Inferior parietal cortex (tissue), 1 donor: ENCODE results near the gene FBXO10.
"Not testable (repeated sequence)": the region's sequence is repeated elsewhere in the genome, so short reads cannot be mapped to it uniquely, and the experiment has no call there.

ENCODE experiments used
- DNase-seq: peaks from one replicate; pipeline ENCODE4 v3.0.0-alpha.2; 2016; ENCODE audit errors: extremely low spot score

FBXO10 gene, protein sequence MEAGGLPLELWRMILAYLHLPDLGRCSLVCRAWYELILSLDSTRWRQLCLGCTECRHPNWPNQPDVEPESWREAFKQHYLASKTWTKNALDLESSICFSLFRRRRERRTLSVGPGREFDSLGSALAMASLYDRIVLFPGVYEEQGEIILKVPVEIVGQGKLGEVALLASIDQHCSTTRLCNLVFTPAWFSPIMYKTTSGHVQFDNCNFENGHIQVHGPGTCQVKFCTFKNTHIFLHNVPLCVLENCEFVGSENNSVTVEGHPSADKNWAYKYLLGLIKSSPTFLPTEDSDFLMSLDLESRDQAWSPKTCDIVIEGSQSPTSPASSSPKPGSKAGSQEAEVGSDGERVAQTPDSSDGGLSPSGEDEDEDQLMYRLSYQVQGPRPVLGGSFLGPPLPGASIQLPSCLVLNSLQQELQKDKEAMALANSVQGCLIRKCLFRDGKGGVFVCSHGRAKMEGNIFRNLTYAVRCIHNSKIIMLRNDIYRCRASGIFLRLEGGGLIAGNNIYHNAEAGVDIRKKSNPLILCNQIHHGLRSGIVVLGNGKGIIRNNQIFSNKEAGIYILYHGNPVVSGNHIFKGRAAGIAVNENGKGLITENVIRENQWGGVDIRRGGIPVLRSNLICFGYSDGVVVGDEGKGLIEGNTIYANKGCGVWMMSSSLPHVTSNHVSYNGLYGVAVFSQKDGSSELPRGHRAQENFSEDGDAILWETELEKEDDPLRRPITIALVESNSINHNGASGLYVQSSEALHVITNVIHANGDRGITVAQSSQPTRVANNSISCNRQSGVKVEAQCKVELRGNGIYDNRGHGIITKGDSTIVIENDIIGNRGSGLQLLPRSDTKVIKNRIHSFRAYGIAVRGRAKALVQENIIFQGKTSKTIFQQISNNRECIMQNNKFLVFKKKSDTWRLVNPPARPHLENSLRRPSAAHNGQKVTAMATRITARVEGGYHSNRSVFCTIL

GRCh38 chr9:37575921-37576721 is at the start of gene FBXO10:
FBXO10 (minus strand) TSS chr9:37576380; CDS start chr9:37541768, 34,612 bp downstream.
- DNase-seq = peak; percentile 58

GRCh38 chr9:37625758-37626147 is 49.6 kb upstream of the FBXO10 start:
- no peak for DNase-seq

DNA sequence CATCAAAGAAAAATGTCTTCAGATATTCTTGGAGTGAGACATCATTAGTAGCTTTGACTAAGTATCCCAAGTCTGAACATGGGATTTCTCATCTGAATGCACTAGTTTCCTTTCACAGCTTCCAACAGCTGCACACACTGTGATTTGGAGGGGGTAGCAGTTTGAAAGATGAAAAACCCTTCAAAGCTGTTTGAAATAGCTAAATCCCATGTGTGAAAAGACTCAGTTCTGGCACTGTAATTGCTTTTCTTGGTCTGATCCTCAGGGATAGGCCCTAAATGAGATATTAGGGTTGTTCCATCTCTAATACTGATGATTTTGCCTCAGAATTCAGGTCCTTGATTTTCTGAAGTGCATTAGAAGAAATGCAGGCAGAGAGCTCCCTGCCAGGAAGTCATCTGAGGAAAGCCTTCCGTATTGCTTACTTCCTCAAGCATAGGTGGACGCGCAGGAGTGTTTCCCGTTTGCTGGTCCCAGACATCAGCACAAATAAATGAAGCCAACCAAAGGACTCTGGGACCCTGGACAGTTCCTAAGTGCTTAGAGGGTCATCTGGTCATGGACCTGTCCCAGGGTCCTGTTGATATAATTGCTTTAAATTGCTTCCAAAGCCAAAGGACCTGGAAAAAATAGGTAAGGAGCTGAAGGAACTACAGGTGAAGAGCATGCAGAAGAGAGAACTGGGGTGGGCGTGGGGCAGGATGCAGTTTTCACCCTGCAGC is 49.0 kb upstream of the FBXO10 start:
- no peak for DNase-seq

- DNase-seq = no peak
Observed at GRCh38 chr9:37624073-37624472, 47.9 kb upstream of the FBXO10 start.

DNA sequence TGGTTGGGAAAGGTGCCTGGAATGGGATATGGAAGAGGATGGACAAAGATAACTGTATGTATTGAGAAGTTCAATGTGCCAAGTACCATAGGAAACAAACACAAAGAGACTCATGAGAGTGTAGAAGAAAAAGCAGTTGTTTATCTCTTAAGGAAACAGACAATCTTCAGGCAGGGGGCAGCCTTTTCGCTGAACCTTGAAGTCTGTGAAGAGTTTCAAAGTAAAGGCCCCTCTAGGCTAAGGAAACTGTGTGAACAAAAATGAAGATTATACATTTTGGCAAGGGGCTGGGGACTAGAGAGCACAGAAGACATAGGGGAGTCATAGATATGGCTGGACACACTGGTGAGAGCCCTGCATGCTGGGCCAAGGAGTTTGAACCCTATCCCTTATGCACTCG is 47.1 kb upstream of the FBXO10 start:
- no peak for DNase-seq

- DNase-seq = no peak
Observed at GRCh38 chr9:37622462-37622861, 46.3 kb upstream of the FBXO10 start.

DNA sequence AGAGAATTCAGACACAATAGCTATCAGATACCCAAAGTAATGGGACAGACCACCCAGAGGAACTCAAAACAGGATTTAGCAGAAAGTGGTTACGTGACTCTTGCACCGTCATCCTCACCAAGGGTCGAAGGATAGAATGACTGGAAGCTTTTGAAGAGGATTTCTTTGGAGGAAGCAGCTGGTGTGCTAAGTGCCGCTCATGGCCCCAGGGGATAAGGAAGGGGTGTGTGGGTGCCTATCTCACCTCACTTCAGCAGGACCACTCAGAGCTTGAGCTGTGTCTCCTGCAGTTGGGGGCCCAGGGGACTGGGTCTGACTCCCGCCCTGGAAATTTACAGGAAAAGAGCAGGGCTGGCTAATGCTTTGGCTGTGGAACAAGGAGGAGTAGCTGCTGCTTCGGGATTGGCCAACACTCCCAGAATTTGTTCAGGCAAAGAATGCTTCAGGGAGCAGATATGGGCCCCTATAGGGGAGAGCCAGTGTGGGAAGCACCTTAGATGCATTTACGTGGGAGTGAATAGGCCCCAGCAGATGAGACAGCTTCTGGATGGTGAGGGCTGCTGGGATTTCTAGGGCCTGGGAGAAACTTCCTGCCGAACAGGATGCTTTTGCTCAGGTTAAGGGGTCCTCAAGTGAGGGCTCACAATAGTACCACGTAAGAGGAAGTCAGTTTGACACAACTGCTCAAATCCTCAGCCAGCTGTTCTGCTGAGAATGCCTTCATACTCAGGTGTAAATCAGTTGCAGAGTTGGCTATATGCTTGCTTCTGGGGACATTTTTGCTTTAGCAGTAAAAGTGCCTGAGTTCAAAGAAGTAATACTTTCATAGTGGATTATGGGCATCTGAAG is 45.3 kb upstream of the FBXO10 start:
- DNase-seq = no peak

DNA sequence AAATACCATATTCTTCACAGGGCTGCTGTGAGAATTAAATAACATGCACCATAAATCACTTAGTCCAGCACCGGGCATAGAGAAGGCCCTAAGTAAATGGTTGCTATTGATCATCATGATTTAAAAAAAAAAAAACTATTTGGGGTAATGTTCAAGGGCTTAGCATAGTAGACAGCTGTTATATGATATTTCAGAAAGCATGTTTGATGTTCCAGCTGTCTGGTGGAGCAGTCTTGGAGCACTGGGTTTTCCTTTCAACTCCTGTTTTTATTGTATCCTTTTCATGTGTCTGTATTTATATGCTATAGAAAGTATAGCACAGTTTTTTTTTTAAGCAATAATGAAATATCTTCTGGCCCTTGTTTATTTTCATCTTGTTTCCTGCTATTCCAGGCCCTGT is 44.2 kb upstream of the FBXO10 start:
- no peak for DNase-seq

DNA sequence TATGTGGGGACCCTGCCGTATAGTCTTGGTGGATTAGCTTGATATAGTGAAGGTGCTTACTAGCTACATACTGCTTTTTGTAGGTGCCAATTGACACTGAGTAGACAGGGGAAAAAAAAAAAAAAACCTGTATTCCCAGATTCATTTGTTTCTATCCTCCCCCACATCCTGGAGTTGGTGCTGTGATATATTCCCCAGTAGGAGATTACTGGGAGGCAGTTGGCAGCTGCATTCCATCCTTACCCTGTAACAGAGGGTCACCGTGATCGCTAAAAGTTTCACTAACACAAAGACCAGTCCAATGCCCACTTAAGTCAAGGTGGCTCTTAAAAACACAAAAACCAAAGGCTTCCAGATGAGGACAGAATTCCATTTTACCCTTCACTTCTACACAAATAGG is 43.6 kb upstream of the FBXO10 start:
- DNase-seq = no peak

DNA sequence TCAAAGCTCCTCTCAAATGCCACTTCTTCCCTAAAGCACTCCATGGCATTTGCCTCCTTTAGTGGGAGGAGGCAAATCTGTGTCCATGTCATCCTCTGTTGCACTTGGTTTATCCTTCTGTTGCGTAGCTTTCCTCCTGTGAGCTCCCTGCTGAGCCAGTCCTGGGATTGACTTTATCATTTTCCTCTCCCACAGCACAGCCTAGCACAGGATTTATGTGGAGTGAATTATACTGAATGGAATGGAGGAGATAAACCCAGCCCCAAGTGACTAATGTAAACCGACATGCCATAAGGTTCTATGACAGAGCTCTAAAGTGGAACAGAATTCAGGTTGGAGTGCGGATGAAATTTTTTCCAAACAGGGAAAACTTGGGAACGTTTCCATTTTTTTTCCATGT is 42.6 kb upstream of the FBXO10 start:
- no peak for DNase-seq

DNA sequence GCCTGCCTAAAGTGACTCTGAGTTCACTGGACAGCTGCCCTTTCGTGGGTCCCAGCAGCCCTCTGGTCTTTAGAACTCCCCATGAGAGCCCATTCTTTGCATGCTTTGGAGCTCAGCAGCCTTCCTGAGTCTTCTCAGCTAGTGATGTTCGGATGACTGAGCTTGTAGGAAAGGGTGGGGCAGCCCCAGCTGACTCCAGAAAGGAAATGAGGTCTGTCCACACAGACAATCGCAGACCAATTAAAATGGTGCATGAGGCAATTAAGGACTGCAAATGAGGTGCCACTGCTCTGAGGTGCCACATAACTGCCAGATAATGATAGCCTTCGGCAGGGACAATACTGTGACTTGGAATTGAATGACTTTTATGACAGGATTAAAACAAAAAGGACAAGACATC is 41.7 kb upstream of the FBXO10 start:
- no peak for DNase-seq

DNA sequence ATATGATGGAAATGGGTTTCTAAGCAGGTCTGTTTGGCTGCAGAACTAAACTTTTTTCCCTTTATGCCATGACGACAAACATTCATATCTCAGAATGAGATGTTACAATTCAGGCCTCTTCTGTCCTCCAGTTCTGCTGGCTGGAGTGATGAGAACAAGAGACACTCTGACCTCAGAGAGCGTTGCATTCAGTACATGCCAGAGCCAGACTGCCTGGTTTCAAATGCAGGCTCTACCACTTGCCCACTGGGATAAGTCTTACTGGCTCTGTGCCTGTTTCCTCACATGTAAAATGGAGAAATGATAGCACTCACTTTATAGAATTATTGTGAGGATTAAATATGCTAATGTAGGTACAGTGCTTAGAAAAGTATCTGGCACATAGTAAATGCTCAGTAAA is 41.0 kb upstream of the FBXO10 start:
- no peak for DNase-seq

- DNase-seq = no peak
Observed at GRCh38 chr9:37611961-37612360, 35.8 kb upstream of the FBXO10 start.

DNA sequence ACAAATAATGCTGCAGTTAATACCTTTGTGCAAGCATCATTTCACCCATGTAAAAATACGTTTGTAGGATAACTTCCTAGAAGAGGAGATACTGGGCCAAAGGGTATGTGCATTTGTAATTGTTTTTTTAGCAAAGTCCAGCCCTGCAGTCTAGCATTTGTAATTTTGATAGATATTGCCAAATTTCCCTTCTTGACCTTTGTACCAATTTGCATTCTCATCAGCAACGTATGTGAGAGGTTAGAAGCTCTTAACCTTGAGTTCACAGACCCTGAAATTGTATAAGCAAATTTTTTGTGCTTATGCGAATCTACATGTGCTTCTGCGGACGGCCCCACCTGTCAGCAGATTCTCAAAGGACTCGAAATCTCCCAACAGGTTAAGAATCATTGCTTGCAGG is 34.8 kb upstream of the FBXO10 start:
- no peak for DNase-seq

- no peak for DNase-seq
Observed at GRCh38 chr9:37609735-37610397, 33.7 kb upstream of the FBXO10 start.

GRCh38 chr9:37608250-37608649 is 32.1 kb upstream of the FBXO10 start:
- no peak for DNase-seq

GRCh38 chr9:37604296-37604695 is 28.1 kb upstream of the FBXO10 start:
- no peak for DNase-seq

GRCh38 chr9:37602817-37603216 is 26.6 kb upstream of the FBXO10 start:
- no peak for DNase-seq

- not testable (repeated sequence) for DNase-seq
Observed at GRCh38 chr9:37602061-37602460, 25.9 kb upstream of the FBXO10 start.

GRCh38 chr9:37596504-37596903 is 20.3 kb upstream of the FBXO10 start:
- DNase-seq = no peak
